Mesodermal cell (in vitro differentiated cells): ENCODE results near the gene GALK1.

Experiments
- H3K27ac ChIP-seq: 2 replicates; pipeline ENCODE4 v1.7.0; 2013; ENCODE audit warnings: mild to moderate bottlenecking, low read depth, low read length, moderate library complexity; ENCODE audit not compliant: severe bottlenecking
- H3K36me3 ChIP-seq: 2 replicates; pipeline ENCODE4 v1.7.1; 2013; ENCODE audit warnings: mild to moderate bottlenecking, low read length, moderate library complexity; ENCODE audit not compliant: control insufficient read depth, insufficient read depth
- H3K4me1 ChIP-seq: one replicate; pipeline ENCODE4 v1.7.1; 2013; ENCODE audit warnings: mild to moderate bottlenecking, low read length; ENCODE audit not compliant: insufficient read depth, control insufficient read depth, poor library complexity, severe bottlenecking
- H3K4me3 ChIP-seq: 2 replicates; pipeline ENCODE4 v1.7.0; 2013; ENCODE audit warnings: low read length, control low read depth, mild to moderate bottlenecking; ENCODE audit not compliant: insufficient read depth, poor library complexity, severe bottlenecking; ENCODE audit errors: extremely low read depth
- H3K9me3 ChIP-seq: 2 replicates; pipeline ENCODE4 v1.7.1; 2013; ENCODE audit warnings: mild to moderate bottlenecking, low read length, moderate library complexity; ENCODE audit not compliant: control insufficient read depth
- WGBS, 2 experiments: methylation state at CpG; one replicate each; pipeline ENCODE4 v1.1.5; 2013; ENCODE audit warnings: missing lambda C conversion rate in 2 of 2; ENCODE audit not compliant: insufficient coverage in 2 of 2; 5-methylcytosine and 5-hydroxymethylcytosine counted together

GALK1 gene

DNA sequence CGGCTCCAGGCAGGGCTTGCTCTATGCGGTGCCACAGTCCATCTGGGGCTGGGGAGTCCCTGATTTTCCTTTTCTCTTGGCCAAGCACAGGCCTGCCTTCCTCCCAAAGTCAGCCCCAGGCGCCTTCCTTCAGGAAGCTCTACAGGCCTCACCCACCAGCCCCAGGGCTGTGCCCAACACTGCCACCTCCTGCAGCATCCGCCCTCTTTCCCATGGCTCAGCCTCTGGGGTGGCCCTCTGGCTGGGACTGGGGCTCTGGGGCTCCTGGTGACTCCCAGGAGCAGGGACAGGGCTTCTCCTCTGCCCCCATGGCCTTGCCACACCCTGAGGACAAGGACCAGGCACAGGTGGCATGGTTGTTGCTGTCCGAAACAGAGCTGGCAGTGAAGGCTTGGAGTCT lies 42.9 kb downstream of the GALK1 start:
- WGBS, 2 experiments = 88 to 92% methylated on average over 3 to 5 of the region's 5 CpGs
- Histone ChIP-seq H3K27ac (no peak overlapping the region), H3K4me1 (no peaks in the 10 kb centered on the region), H3K36me3 (no peaks in the 10 kb centered on the region), H3K4me3 (no peak overlapping the region), H3K9me3 (no peaks in the 10 kb centered on the region)

DNA sequence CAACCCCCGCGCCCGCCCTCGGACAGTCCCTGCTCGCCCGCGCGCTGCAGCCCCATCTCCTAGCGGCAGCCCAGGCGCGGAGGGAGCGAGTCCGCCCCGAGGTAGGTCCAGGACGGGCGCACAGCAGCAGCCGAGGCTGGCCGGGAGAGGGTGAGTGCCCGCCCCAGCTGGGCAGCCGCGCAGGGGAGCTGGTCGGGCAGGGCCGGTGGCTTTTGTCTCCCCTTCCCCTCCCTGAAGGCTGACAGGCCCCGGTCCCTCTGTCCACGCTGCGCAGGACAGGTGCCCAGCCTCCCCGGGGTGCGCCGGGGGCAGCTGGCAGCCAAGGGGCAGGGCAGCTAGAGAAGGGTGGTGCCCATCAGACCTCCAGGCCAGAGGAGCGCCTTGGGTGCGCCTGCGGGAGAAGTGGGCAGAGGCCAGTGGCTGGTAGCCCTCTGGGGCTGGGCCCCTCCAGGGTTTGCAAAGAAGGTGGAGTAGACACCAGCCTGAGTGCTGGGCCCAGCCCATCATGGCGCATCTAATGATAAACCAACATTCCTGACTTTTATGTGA lies 43.5 kb downstream of the GALK1 start:
- Histone ChIP-seq H3K36me3 (no peaks in the 10 kb centered on the region), H3K27ac (no peak overlapping the region), H3K9me3 (no peaks in the 10 kb centered on the region), H3K4me1 (no peaks in the 10 kb centered on the region), H3K4me3 (peak overlapping the region; percentile 23)
- WGBS, 2 experiments = 27 to 41% methylated on average over 19 to 23 of the region's 33 CpGs

DNA sequence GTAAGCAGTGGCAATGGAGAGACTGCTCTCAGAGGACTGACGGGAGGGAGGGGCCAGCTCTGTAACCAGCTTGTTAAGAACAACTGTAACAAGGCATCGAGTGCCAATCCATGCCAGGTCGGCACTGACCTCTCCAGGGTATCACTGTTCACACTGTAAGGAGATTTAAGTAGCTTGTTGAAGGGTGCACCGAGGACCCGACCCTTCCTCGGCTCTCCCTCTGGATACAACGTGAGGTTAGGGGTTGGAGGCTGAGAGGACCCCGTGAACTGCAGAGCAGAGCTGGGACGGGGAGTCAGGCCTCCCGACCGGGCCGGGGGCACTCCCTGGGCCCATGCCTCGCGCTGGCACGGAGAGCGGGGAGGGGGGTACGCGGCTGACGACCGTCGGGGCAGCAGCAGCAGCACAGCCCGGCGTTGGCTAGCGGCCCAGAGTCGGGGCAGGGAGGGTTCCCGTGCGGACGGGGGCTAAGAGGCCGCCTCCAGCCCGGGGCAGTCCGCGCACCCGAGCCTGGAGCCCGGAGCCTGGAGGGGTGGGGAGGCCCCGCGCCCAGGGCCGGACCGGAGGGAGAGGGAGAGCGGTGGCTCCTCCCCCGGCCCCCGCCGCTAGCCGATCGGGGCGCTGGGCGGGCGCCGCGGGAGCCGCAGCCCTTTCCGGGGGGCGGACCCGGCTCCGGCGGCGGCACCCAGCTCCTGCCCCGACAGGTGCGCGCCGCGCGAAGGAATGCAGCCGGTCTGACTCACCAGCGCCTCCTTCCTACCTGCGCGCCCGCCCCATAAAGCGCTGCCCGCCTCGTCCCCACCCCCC lies 44.1 kb downstream of the GALK1 start, which contains the start of gene ITGB4:
TSS of gene ITGB4 (plus strand) at position 804 of the 807 bp plus-strand sequence. CDS start 3,245 bp downstream, outside the sequence.
- H3K9me3 ChIP-seq = no peaks in the 10 kb centered on the region
- 6% methylated on average over 50 to 62 of the region's 70 CpGs for WGBS, 2 experiments
- no peaks in the 10 kb centered on the region for H3K36me3 ChIP-seq
- no peak within 1 kb of the TSS for H3K27ac ChIP-seq
- H3K4me1 ChIP-seq = no peaks in the 10 kb centered on the region
- H3K4me3 ChIP-seq = peak within 1 kb of the TSS; percentile 23

DNA sequence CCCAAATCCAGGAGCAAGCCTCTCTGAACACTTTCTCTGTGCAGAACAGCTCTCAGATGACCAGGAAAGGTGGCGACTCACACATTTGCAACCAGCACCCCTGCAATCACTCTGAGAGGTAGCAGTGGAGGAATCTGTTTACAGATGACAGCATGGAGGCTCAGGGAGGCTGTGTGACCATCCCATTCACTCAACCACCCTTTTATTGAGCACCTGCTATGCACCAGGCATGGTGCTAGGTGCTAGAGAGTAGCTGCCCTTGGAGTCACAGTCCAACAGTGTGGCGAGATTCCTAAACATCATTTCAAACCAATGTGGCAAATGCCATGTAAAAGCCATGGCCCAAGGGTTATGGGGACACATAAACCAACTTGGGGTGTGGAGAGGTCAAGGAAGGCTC lies 45.3 kb downstream of the GALK1 start:
- H3K9me3 ChIP-seq = no peaks in the 10 kb centered on the region
- no peaks in the 10 kb centered on the region for H3K36me3 ChIP-seq
- WGBS, 2 experiments = 83 to 100% methylated on average over 1 of the region's 2 CpGs
- H3K4me3 ChIP-seq = no peak overlapping the region
- H3K4me1 ChIP-seq = no peaks in the 10 kb centered on the region
- no peak overlapping the region for H3K27ac ChIP-seq

DNA sequence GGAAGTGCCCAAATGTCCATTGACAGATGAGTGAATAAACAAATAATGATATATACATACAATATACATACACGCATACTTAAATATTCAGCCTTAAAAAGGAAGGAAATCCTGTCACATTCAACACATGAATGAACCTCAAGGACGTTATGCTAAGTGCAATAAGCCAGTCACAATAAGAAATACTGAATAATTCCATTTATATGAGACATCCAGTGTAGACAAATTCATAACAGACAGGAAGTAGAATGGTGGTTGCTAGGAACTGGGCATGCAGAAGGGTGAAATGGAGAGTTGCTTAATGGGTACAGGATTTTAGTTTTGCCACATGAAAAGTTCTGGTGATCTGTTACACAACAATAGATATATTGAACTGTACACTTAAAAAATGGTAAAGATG lies 52.5 kb downstream of the GALK1 start:
- Histone ChIP-seq H3K9me3 (no peaks in the 10 kb centered on the region), H3K4me3 (no peak overlapping the region), H3K4me1 (no peaks in the 10 kb centered on the region), H3K36me3 (peaks cover 12% of the 10 kb centered on the region), H3K27ac (no peak overlapping the region)
- WGBS, 2 experiments = 83 to 100% methylated on average over 1 of the region's 2 CpGs
